A549 (cell line): ENCODE measurements around the gene RACGAP1.

Source experiments
- CHD2 ChIP-seq: fragments of 150-350 bp; IDR thresholded peaks from 2 replicates; pipeline ENCODE4 v1.6.1; 2014; ENCODE audit warnings: low read length; ENCODE audit not compliant: partially characterized antibody
- NFE2L2 ChIP-seq: fragments of 150-350 bp; conservative IDR thresholded peaks from 2 replicates; pipeline ENCODE4 v1.6.1; 2014; ENCODE audit warnings: low read length
- NR3C1 ChIP-seq: fragments of >200 bp; sonication (Bioruptor Twin); formaldehyde crosslinking; IDR thresholded peaks from 3 replicates; pipeline ENCODE4 v1.6.1; 2017
- PBX3 ChIP-seq: IDR thresholded peaks from 2 replicates; pipeline ENCODE4 v1.6.1; 2012
- POLR2A ChIP-seq: IDR thresholded peaks from 2 replicates; pipeline ENCODE4 v1.6.1; 2012; ENCODE audit warnings: mild to moderate bottlenecking, low read length
- RAD21 ChIP-seq, 2 experiments: fragments of >200 bp in 1 of 2; sonication (Bioruptor Twin) in 1 of 2; formaldehyde crosslinking in 1 of 2; IDR thresholded peaks in 1 of 2; conservative IDR thresholded peaks in 1 of 2; 2 replicates in 1 of 2; 3 replicates in 1 of 2; pipeline ENCODE4 v1.6.1; 2012 to 2018; ENCODE audit warnings: inconsistent platforms in 1 of 2
- RARB ChIP-seq: fragments of 250-450 bp; sonication (Bioruptor Pico); IDR thresholded peaks from 2 replicates; pipeline ENCODE4 v1.8.0; 2021; ENCODE audit warnings: mild to moderate bottlenecking, moderate library complexity
- SMC3 ChIP-seq: fragments of >200 bp; sonication (Bioruptor Twin); formaldehyde crosslinking; IDR thresholded peaks from 3 replicates; pipeline ENCODE4 v1.6.1; 2018; ENCODE audit warnings: inconsistent platforms
- ZC3H11A ChIP-seq: fragments of 450-650 bp; IDR thresholded peaks from 2 replicates; pipeline ENCODE4 v1.6.1; 2014; ENCODE audit warnings: antibody characterized with exemption, mild to moderate bottlenecking
- TF ChIP-seq, protein P1 (sequence below): fragments of >200 bp; sonication (Bioruptor Twin); formaldehyde crosslinking; IDR thresholded peaks from 3 replicates; pipeline ENCODE4 v1.5.1; 2016

- TF ChIP-seq RAD21 (conservative IDR thresholded peaks at IDR 0.05 in 1 of 2, IDR thresholded peaks at IDR 0.05 in 1 of 2) (no peak), ZC3H11A (no peak), RARB (no peak), POLR2A (no peak), SMC3 (no peak), CHD2 (no peak), PBX3 (no peak), NR3C1 (no peak), NFE2L2 (no peak)
- TF ChIP-seq, protein P1, sequence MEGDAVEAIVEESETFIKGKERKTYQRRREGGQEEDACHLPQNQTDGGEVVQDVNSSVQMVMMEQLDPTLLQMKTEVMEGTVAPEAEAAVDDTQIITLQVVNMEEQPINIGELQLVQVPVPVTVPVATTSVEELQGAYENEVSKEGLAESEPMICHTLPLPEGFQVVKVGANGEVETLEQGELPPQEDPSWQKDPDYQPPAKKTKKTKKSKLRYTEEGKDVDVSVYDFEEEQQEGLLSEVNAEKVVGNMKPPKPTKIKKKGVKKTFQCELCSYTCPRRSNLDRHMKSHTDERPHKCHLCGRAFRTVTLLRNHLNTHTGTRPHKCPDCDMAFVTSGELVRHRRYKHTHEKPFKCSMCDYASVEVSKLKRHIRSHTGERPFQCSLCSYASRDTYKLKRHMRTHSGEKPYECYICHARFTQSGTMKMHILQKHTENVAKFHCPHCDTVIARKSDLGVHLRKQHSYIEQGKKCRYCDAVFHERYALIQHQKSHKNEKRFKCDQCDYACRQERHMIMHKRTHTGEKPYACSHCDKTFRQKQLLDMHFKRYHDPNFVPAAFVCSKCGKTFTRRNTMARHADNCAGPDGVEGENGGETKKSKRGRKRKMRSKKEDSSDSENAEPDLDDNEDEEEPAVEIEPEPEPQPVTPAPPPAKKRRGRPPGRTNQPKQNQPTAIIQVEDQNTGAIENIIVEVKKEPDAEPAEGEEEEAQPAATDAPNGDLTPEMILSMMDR, result no peak
Observed at GRCh38 chr12:50006280-50006679, 19.0 kb downstream of the RACGAP1 start.
